Measurements from ENCODE around the gene AOAH.

Gene AOAH

GRCh38 chr7:36748017-36748487 is 23.8 kb upstream of the AOAH start:
- TF ChIP-seq, protein P1, sequence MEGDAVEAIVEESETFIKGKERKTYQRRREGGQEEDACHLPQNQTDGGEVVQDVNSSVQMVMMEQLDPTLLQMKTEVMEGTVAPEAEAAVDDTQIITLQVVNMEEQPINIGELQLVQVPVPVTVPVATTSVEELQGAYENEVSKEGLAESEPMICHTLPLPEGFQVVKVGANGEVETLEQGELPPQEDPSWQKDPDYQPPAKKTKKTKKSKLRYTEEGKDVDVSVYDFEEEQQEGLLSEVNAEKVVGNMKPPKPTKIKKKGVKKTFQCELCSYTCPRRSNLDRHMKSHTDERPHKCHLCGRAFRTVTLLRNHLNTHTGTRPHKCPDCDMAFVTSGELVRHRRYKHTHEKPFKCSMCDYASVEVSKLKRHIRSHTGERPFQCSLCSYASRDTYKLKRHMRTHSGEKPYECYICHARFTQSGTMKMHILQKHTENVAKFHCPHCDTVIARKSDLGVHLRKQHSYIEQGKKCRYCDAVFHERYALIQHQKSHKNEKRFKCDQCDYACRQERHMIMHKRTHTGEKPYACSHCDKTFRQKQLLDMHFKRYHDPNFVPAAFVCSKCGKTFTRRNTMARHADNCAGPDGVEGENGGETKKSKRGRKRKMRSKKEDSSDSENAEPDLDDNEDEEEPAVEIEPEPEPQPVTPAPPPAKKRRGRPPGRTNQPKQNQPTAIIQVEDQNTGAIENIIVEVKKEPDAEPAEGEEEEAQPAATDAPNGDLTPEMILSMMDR (conservative IDR thresholded peaks at IDR 0.05; ENCODE audit: low read length): no peak
- DNase-seq (ENCODE audit: low read depth): no peak
- no peak overlapping the region for H3K4me3 ChIP-seq (ENCODE audit: low read length)

- peak; percentile 3 for DNase-seq (ENCODE audit: low read depth)
- TF ChIP-seq, protein P1 (conservative IDR thresholded peaks at IDR 0.05; ENCODE audit: low read length): no peak
- H3K4me3 ChIP-seq (ENCODE audit: low read length): no peak overlapping the region
Measured at GRCh38 chr7:36747280-36748016, 23.2 kb upstream of the AOAH start.

GRCh38 chr7:36746347-36746746 is 22.1 kb upstream of the AOAH start:
- no peak for DNase-seq (ENCODE audit: low read depth)
- TF ChIP-seq, protein P1 (conservative IDR thresholded peaks at IDR 0.05; ENCODE audit: low read length): no peak
- H3K4me3 ChIP-seq (ENCODE audit: low read length): no peak overlapping the region

DNA sequence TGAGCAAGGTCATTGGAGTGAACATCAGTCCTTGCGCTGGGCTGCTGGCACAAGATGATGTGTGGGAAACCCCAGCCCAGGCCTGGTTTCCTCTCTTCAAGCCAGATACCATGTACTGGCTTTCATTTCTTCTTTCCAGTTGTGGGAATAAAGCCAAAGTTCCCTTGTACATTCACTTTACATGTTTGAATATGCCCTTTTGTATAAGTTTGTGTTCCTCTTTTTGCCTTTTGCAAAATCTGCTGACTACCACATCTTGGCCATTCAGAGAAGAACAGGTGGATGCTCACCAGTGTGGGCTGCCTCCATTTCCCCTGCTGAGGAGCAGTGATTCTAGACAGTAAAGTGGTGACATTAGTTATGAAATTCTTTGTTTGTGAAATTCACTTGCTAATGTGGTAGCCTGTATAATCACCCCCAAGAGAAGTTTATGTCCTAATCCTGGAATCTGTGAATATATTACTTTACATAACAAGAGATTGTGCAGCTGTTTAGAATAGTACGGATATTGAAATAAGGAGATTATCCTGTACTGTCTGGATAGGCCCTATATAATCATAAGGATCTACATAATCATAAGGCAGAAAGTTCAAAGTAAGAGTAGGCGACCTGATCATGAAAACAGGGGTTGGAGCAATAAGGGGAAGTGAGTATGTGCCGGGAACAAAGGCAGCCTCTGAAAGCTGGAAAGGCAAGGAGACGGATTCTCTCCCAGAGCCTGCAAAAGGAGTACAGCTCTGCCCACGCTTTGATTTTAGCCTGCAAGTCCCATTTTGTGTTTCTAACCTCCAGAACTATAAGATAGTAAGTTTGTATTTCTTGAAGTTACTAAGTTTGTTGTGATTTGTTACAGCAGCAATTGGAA is 18.8 kb upstream of the AOAH start:
- TF ChIP-seq, protein P1 (conservative IDR thresholded peaks at IDR 0.05; ENCODE audit: low read length): no peak
- DNase-seq (ENCODE audit: low read depth): no peak
- H3K4me3 ChIP-seq (ENCODE audit: low read length): no peak overlapping the region

- TF ChIP-seq, protein P1 (conservative IDR thresholded peaks at IDR 0.05; ENCODE audit: low read length): no peak
- no peak for DNase-seq (ENCODE audit: low read depth)
- no peak overlapping the region for H3K4me3 ChIP-seq (ENCODE audit: low read length)
Measured at GRCh38 chr7:36741866-36742265, 17.6 kb upstream of the AOAH start.

- DNase-seq (ENCODE audit: low read depth): no peak
- H3K4me3 ChIP-seq (ENCODE audit: low read length): no peak overlapping the region
- TF ChIP-seq, protein P1 (conservative IDR thresholded peaks at IDR 0.05; ENCODE audit: low read length): no peak
Measured at GRCh38 chr7:36739351-36739750, 15.1 kb upstream of the AOAH start.

Measured in AG10803 (cell line).